Osteoblast (primary cell): ENCODE data around the gene CIT. TPM values are rescaled to one million over a fixed set of nuclear protein-coding genes. Genes with fewer than 3 reads are reported as not detected.

ENCODE experiments used
- DNase-seq: peaks from one replicate; pipeline ENCODE4 v3.0.0; 2011; ENCODE audit warnings: low spot score, mixed read lengths; ENCODE audit not compliant: insufficient read length; ENCODE audit errors: missing footprints
- H2AFZ ChIP-seq: 2 replicates; pipeline ENCODE4 v1.6.0; 2011; ENCODE audit warnings: mild to moderate bottlenecking, low read length
- H3K27ac ChIP-seq: 2 replicates; pipeline ENCODE4 v1.5.1; 2011; ENCODE audit warnings: mild to moderate bottlenecking, low read depth, low read length, moderate library complexity
- H3K27me3 ChIP-seq: 2 replicates; pipeline ENCODE4 v1.6.0; 2012; ENCODE audit warnings: mild to moderate bottlenecking, control low read depth, inconsistent platforms, low read length, moderate library complexity; ENCODE audit not compliant: insufficient read depth
- H3K36me3 ChIP-seq: 2 replicates; pipeline ENCODE4 v1.5.1; 2011; ENCODE audit warnings: mild to moderate bottlenecking, low read length, control low read depth, moderate library complexity; ENCODE audit not compliant: insufficient read depth
- H3K4me1 ChIP-seq: 2 replicates; pipeline ENCODE4 v1.5.1; 2011; ENCODE audit warnings: mild to moderate bottlenecking, low read length, control low read depth, moderate library complexity; ENCODE audit not compliant: insufficient read depth
- H3K4me2 ChIP-seq: 2 replicates; pipeline ENCODE4 v1.6.0; 2011; ENCODE audit warnings: mild to moderate bottlenecking, low read length; ENCODE audit not compliant: insufficient read depth
- H3K4me3 ChIP-seq: fragments of 200-600 bp; sonication (generic); 3 replicates; pipeline ENCODE4 v1.5.1; 2012; ENCODE audit warnings: mild to moderate bottlenecking, low read length, inconsistent platforms; ENCODE audit not compliant: insufficient read depth
- H3K79me2 ChIP-seq: 2 replicates; pipeline ENCODE4 v1.6.0; 2012; ENCODE audit warnings: mild to moderate bottlenecking, low read length, control low read depth, inconsistent platforms; ENCODE audit not compliant: insufficient read depth
- H3K9me3 ChIP-seq: 2 replicates; pipeline ENCODE4 v1.5.1; 2011; ENCODE audit warnings: low read depth, low read length, control low read depth
- H4K20me1 ChIP-seq: 2 replicates; pipeline ENCODE4 v1.6.0; 2012; ENCODE audit warnings: mild to moderate bottlenecking, low read length, control low read depth; ENCODE audit not compliant: insufficient read depth
- total RNA-seq: library from RNA; depleted of rRNA; stranded (reverse); fragments of >200 nt; gene quantifications from 2 replicates; pipeline ENCODE4 v1.2.3, GENCODE V29; 2012
- TF ChIP-seq, protein P1 (sequence below): IDR thresholded peaks from 2 replicates; pipeline ENCODE4 v1.5.1; 2011; ENCODE audit warnings: mild to moderate bottlenecking, low read depth, low read length, moderate library complexity; ENCODE audit errors: extremely low read depth

Gene CIT
- total RNA-seq, 1 donor: 10.1 TPM

DNA sequence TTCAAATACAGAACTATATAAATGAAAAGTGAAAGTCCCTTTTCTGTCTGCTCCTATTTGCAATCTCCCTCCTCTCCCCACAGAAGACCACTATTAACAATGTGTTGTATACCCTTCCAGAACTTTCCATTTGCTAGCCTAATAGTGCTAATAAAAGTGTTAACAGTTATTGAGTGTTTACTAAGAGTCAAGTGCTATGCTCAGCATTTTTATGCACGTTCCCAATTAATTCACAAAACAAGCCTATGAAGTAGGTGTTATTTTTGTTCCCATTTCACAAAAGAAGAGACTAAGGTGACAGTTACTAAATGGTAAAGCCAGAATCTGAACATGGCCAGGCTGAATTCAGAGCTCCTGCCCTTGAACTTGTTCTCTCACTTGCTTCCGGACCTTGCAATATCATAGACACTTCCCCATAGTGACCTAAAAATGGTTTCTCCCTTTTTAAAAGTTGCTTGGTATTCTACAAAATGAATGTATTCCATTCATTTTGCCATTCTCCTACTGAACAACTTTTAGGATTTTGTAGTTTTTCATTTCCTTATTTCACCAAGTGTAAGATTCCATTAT is 210.8 kb downstream of the CIT start:
- H3K79me2 ChIP-seq: peaks cover 34% of the 10 kb centered on the region
- no peaks in the 10 kb centered on the region for H3K27me3 ChIP-seq
- TF ChIP-seq, protein P1, sequence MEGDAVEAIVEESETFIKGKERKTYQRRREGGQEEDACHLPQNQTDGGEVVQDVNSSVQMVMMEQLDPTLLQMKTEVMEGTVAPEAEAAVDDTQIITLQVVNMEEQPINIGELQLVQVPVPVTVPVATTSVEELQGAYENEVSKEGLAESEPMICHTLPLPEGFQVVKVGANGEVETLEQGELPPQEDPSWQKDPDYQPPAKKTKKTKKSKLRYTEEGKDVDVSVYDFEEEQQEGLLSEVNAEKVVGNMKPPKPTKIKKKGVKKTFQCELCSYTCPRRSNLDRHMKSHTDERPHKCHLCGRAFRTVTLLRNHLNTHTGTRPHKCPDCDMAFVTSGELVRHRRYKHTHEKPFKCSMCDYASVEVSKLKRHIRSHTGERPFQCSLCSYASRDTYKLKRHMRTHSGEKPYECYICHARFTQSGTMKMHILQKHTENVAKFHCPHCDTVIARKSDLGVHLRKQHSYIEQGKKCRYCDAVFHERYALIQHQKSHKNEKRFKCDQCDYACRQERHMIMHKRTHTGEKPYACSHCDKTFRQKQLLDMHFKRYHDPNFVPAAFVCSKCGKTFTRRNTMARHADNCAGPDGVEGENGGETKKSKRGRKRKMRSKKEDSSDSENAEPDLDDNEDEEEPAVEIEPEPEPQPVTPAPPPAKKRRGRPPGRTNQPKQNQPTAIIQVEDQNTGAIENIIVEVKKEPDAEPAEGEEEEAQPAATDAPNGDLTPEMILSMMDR: no peak
- no peak for DNase-seq
- no peaks in the 10 kb centered on the region for H4K20me1 ChIP-seq
- H2AFZ ChIP-seq: no peak overlapping the region
- no peak overlapping the region for H3K4me3 ChIP-seq
- H3K4me1 ChIP-seq: peaks cover 21% of the 10 kb centered on the region
- H3K9me3 ChIP-seq: no peaks in the 10 kb centered on the region
- H3K27ac ChIP-seq: no peak overlapping the region
- H3K4me2 ChIP-seq: no peak overlapping the region
- peaks cover 4% of the 10 kb centered on the region for H3K36me3 ChIP-seq

DNA sequence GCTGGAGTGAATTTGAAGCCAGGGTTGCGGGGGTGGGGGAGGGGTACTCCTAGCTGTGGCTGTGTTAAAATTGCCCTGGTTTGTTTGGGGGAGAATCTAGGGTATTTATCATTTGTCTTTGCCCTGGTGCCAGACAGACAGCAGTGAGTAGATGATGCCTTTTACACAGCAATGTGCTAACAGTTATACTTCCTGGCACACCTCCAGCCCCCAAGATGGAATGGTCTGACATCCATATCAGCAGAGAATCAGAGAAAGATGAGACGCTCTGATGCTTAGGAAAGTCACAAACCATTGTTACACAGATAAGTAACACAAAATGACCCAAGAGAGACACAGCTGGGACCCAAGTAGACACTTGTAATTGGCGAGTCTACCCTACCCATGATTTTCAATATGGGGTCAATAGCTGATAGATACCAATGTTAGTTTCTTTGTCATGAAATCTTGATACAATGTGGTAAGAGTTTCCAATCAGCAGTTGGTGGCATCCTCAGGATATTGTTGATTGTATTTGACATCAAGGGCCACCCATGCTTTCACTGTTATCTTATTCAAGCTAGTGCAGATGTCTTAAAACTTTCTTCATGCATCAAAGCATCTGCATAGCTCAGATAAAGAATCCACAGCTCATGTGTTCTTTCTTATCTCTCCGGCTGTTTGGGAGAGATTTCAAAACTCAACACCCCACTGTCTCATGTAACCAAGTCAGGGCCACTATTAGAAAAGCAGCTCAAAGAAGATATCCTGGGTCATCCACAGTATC is 211.8 kb downstream of the CIT start:
- Histone ChIP-seq H4K20me1 (no peaks in the 10 kb centered on the region), H3K36me3 (no peaks in the 10 kb centered on the region), H3K27me3 (no peaks in the 10 kb centered on the region), H3K4me3 (no peak overlapping the region), H3K27ac (no peak overlapping the region), H3K4me1 (peaks cover 21% of the 10 kb centered on the region), H3K4me2 (no peak overlapping the region), H3K9me3 (no peaks in the 10 kb centered on the region), H2AFZ (no peak overlapping the region), H3K79me2 (peaks cover 26% of the 10 kb centered on the region)
- DNase-seq: no peak
- TF ChIP-seq, protein P1: no peak

DNA sequence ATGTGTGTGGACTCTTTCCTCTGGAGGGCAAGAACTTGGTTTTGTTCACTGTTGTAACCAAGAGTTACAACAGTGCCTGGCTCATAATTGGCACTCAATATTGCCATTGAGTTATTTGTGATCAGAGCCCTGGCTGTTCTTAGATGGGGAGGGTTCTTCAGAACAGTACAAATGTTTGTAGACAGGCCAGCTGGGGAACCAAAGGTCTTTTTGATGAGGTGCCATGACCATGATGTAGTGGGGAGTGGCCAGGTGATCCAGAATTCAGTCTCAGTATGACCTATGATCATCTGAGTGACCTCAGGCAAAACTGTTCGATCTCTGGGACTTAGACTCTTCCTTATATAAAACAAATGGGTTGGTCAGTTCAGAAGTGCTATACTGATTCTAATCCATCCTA is 212.5 kb downstream of the CIT start:
- Histone ChIP-seq H3K79me2 (peaks cover 18% of the 10 kb centered on the region), H2AFZ (no peak overlapping the region), H3K4me3 (no peak overlapping the region), H3K36me3 (no peaks in the 10 kb centered on the region), H3K4me2 (no peak overlapping the region), H3K9me3 (no peaks in the 10 kb centered on the region), H3K27ac (no peak overlapping the region), H3K27me3 (no peaks in the 10 kb centered on the region), H3K4me1 (peaks cover 15% of the 10 kb centered on the region), H4K20me1 (no peaks in the 10 kb centered on the region)
- TF ChIP-seq, protein P1: no peak
- DNase-seq: no peak

DNA sequence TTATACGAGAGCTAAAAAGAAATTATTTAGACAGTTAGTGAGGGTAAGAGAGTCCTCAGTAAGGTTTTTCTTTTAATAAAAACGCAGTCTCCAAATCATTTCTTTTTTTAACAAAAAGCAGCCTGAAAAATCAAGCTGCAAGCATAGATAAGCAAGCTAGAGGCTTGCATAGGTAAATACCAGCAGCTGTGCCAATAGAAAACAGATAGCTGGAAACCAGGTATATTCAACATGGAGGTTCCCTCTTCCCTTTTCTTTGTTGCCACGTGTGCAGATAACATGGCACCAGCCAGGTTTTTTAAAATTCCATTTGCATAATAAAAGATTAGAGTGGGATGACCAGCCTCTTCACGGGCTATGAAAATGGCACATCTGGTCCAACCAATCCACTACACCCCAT is 215.2 kb downstream of the CIT start:
- Histone ChIP-seq H3K27me3 (no peaks in the 10 kb centered on the region), H2AFZ (no peak overlapping the region), H3K27ac (no peak overlapping the region), H3K4me3 (no peak overlapping the region), H3K79me2 (peaks cover 1% of the 10 kb centered on the region), H3K9me3 (no peaks in the 10 kb centered on the region), H4K20me1 (no peaks in the 10 kb centered on the region), H3K4me1 (peaks cover 3% of the 10 kb centered on the region), H3K4me2 (no peak overlapping the region), H3K36me3 (no peaks in the 10 kb centered on the region)
- TF ChIP-seq, protein P1: no peak
- DNase-seq: no peak
